Right lobe of liver (tissue), 4 donors: Measurements from ENCODE around the gene SLC29A3.

Experiments
- CTCF ChIP-seq, 4 donors: fragments of 200-600 bp in 3 of 4; fragments of 450-650 bp in 1 of 4; IDR thresholded peaks; one replicate each; pipeline versions ENCODE4 v1.5.1 to v1.8.0; 2016 to 2022; ENCODE audit warnings: antibody characterized with exemption in 4 of 4, mild to moderate bottlenecking in 2 of 4
- POLR2A ChIP-seq: fragments of 450-650 bp; IDR thresholded peaks from one replicate; pipeline ENCODE4 v1.6.1; 2017; ENCODE audit warnings: antibody characterized with exemption, mild to moderate bottlenecking
- donor health status: DM: no; HTN: no; CAD: no.
- donor health status: DM: no; HTN: no; CAD: no.
- donor health status: DM: no; HTN: yes; CAD: no.

DNA sequence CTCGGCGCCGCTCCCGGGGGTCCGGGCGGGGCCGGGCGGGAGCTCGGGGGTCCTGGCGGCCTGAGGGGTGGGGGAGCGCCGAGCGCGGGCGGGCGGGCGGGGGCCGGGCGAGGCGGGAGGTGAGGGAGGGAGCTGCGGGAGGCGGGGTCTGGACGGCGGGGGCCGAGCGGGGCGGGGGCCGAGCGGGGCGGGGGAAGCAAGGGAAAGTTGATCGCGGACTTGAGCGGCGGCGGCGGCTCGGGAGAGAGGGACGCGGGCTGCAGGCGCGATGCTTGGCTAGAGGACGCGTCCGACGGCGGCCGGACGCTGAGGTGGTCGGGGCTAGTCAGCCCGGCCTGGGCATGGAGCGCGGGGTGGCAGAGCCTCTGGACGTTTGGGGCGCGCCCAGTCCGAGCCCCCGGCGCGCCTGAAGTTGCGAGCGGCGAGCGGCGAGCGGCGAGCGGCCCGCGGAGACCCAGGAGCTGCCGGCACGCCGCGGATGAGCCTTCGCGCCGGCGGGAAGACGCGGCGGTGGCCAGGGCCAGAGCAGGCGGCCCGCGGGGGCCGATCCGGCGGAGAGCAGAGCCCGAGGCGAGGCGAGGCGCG lies 77.7 kb downstream of the SLC29A3 start, which contains the start of gene CDH23:
- TF ChIP-seq CTCF (IDR thresholded peaks at IDR 0.05) (no peak), POLR2A (no peak)
